ENCODE measurements around the gene CACNB4.

CACNB4 gene

GRCh38 chr2:152064001-152064400 lies 34.8 kb downstream of the CACNB4 start:
- TF ChIP-seq CTCF (conservative IDR thresholded peaks at IDR 0.05; ENCODE audit: low read length): no peak
- no peak for DNase-seq (ENCODE audit: low read depth)
- no peak overlapping the region for H3K4me3 ChIP-seq (ENCODE audit: low read length)

GRCh38 chr2:152063325-152063924 lies 35.4 kb downstream of the CACNB4 start:
- no peak for DNase-seq (ENCODE audit: low read depth)
- no peak overlapping the region for H3K4me3 ChIP-seq (ENCODE audit: low read length)
- TF ChIP-seq CTCF (conservative IDR thresholded peaks at IDR 0.05; ENCODE audit: low read length): no peak

GRCh38 chr2:152062125-152063091 lies 36.4 kb downstream of the CACNB4 start:
- peak overlapping the region; percentile 43 for H3K4me3 ChIP-seq (ENCODE audit: low read length)
- peak; percentile 92 for DNase-seq (ENCODE audit: low read depth)
- no peak for TF ChIP-seq CTCF (conservative IDR thresholded peaks at IDR 0.05; ENCODE audit: low read length)

GRCh38 chr2:152061383-152061782 lies 37.5 kb downstream of the CACNB4 start:
- no peak for TF ChIP-seq CTCF (conservative IDR thresholded peaks at IDR 0.05; ENCODE audit: low read length)
- no peak for DNase-seq (ENCODE audit: low read depth)
- no peak overlapping the region for H3K4me3 ChIP-seq (ENCODE audit: low read length)

- TF ChIP-seq CTCF (conservative IDR thresholded peaks at IDR 0.05; ENCODE audit: low read length): no peak
- no peak for DNase-seq (ENCODE audit: low read depth)
- H3K4me3 ChIP-seq (ENCODE audit: low read length): no peak overlapping the region
Observed at GRCh38 chr2:152058655-152059054, 40.2 kb downstream of the CACNB4 start.

- no peak for DNase-seq (ENCODE audit: low read depth)
- no peak for TF ChIP-seq CTCF (conservative IDR thresholded peaks at IDR 0.05; ENCODE audit: low read length)
- no peak overlapping the region for H3K4me3 ChIP-seq (ENCODE audit: low read length)
Observed at GRCh38 chr2:152056418-152056817, 42.4 kb downstream of the CACNB4 start.

Data from AG10803 (cell line).